ENCODE measurements around the gene CCDC142. TPM values are rescaled to one million over a fixed set of nuclear protein-coding genes. Genes with fewer than 3 reads are reported as not detected.
"Not testable (repeated sequence)": the region's sequence is repeated elsewhere in the genome, so short reads cannot be mapped to it uniquely, and the experiment has no call there.

Gene CCDC142
- total RNA-seq, 2 experiments from 2014 or later = 18.9 to 20.2 TPM

DNA sequence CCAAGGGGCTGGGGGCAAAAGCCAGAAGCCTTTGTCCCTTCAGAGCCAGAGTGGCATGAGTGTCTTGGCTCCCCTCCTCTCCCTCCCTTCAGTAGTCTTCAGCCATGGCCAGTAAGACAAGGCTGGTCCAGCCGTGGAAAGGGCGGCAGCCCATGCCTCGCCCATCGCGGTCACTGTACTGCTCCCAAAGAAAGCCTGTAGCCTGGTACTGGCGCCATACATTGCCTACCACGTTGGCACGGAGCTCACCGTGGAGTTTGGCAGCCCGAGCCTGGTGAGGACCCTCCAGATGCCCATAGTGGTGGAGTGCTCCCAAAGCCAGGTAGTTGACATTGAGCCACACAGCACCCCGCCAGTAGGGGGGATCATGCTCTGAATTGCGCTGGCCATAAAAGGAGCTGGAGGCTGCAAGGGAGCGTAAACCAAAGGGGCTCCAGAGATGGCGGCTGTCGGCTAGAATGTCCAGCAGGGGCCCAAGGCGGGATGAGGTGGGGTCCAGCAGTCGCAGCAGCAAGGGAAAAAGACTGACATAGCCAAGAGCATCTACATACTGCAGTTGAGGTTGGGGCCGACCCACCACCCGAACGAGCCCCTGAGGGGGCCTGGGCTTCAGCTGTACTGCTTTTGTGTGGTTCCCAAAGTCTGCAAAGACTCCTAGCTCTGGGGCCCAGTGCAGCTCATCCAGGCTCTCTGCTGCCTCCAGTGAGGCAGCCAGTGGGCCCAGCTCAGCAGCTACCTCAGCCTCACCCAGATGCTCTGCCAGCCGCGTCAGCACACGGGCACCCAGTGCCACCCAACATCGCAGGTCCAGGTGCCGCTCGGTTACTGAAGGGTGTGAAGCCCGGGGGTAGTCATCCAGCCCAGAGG lies 21.4 kb downstream of the CCDC142 start:
- ChIA-PET POLR2A (interaction anchor here (0.5 kb wide), 1 partner anchor 282 kb away, joined by 4 read pairs; no protein-coding TSS in a partner anchor), CTCF (interaction anchor here (0.8 kb wide), 1 partner anchor 27 kb away, joined by 3 read pairs; no protein-coding TSS in a partner anchor)

DNA sequence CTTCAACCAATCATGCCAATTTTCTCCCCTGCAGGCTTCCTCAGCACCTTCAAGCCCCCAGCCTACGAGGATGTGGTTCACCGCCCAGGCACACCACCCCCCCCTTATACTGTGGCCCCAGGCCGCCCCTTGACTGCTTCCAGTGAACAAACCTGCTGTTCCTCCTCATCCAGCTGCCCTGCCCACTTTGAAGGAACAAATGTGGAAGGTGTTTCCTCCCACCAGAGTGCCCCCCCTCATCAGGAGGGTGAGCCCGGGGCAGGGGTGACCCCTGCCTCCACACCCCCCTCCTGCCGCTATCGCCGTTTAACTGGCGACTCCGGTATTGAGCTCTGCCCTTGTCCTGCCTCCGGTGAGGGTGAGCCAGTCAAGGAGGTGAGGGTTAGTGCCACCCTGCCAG lies 22.6 kb downstream of the CCDC142 start:
- POLR2A ChIA-PET = not testable (repeated sequence)
- CTCF ChIA-PET = interaction anchor here (1.6 to 4.0 kb wide), 2 partner anchors 22 to 69 kb away, joined by 4 to 24 read pairs; partner anchors contain the start of genes AUP1, CCDC142 and TTC31

DNA sequence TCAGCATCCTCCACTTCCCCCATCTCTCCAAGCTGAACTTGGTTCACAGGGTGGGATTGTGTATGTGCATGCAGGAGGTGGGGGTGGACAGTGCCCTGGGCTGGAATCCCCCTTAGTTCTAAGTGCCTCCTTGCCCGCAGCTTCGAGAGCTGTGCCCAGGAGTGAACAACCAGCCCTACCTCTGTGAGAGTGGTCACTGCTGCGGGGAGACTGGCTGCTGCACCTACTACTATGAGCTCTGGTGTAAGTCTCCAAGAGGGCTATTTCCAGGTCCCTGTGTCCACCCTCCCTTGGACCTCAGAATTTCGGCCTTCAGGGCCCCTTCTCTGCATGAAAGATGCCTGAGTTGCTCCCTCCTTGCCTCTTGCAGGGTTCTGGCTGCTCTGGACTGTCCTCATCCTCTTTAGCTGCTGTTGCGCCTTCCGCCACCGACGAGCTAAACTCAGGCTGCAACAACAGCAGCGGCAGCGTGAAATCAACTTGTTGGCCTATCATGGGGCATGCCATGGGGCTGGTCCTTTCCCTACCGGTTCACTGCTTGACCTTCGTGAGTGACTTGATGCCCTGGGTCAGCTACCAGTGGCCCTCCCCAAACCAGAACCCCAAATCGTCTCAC lies 23.2 kb downstream of the CCDC142 start:
- ChIA-PET CTCF (interaction anchor here (1.4 to 4.0 kb wide), 3 partner anchors 16 to 69 kb away, joined by 3 to 24 read pairs (median 4); partner anchors contain the start of genes AUP1, CCDC142 and TTC31), POLR2A (interaction anchor here (1.5 to 1.8 kb wide), 2 partner anchors 13 to 22 kb away, joined by 4 to 13 read pairs; partner anchors contain the start of gene MRPL53)

DNA sequence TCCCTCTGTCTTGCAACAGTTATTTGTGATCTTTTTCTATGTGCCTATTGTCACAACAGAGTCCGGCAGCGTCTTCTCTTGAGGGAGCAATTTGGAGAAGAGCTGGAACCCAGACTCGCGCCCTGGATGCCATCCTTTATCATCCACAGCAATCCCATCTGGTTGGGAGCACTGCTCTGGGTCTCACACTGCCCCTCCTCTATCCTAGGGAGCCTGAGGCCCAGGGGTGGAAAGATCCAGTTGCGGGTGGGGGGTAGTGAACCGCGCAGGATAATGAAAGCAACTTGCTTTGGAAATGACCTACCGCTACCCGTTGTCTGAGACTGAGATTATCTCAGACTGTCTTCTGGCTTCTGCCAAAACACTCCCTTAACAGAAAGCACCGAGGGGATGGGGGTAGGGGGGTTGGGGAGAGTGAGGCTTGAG lies 23.8 kb downstream of the CCDC142 start:
- ChIA-PET CTCF (interaction anchor here (1.4 to 4.0 kb wide), 3 partner anchors 17 to 70 kb away, joined by 3 to 24 read pairs (median 4); partner anchors contain the start of genes AUP1, CCDC142 and TTC31), POLR2A (interaction anchor here (1.1 to 1.8 kb wide), 6 partner anchors 13 to 72 kb away, joined by 3 to 13 read pairs (median 4); partner anchors contain the start of genes AUP1, C2orf81, HTRA2 and MRPL53)

DNA sequence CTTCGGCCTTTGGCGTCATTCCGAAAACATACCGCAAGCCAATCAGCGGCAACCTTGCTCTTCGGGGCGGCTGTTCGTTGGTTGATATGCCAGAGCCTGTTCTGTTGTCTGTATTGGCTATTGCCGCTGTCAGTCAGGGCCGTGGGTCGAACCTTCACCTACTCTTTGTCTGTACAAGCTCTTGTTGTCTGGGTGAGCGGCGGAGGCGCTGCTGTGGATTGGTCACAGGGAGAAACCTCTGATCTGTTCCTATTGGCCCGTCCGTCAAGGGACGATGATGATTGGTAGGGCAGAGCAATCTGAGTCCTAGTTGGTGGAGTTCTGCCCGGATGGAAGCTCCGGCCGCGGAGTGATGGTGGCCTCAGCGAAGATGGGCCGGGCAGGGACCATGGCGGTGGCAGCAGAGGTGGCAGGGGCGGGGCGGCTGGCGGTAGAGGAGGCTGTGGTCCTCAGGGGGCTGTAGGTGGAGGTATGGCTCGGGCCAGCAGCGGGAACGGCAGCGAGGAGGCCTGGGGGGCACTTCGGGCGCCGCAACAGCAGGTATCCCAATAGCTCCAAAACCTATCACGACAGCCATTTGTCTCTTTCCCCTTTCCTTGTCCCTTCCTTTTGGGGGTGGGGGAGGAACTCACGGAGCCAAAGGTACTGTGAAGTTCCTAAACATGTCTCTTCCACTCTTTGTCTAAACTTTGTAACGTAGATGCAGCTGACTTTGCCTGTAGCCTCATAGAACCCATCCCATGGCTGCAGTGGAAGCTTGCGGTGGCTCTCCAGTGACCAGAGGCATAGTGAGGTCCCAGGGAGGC lies 24.5 kb downstream of the CCDC142 start, which contains the start of gene WBP1:
WBP1 (plus strand) TSS at position 307 of the 806 bp plus-strand sequence; CDS start at position 472, 165 bp downstream.
- POLR2A ChIA-PET = interaction anchor here (1.1 to 1.8 kb wide), 6 partner anchors 14 to 73 kb away, joined by 3 to 13 read pairs (median 4); partner anchors contain the start of genes AUP1, C2orf81, HTRA2 and MRPL53
- CTCF ChIA-PET = interaction anchor here (1.4 to 4.0 kb wide), 2 partner anchors 17 to 24 kb away, joined by 3 to 24 read pairs; partner anchors contain the start of genes CCDC142 and TTC31

DNA sequence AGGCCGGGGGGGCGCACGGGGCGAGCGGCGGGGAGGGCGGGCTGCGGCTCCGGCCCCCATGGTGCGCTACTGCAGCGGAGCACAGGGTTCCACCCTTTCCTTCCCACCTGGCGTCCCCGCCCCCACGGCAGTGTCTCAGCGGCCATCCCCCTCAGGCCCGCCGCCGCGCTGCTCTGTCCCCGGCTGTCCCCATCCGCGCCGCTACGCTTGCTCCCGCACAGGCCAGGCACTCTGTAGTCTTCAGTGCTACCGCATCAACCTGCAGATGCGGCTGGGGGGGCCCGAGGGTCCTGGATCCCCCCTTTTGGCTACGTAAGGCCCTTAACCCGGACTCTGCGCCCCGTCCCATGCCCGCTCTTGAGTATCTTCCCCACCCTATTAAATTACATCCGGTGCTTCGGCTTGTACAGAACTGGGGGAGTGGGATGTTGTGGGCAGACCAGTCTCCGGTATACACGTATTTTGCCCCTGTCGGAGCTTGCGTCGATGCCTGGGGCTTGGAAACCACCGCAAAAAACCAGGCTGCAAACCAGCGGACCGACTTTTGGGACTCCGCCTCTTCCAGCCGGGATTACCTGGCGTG lies 25.2 kb downstream of the CCDC142 start:
- CTCF ChIA-PET = interaction anchor here (4.0 kb wide), 1 partner anchor 25 kb away, joined by 24 read pairs; the partner anchor contains the start of genes CCDC142 and TTC31
- POLR2A ChIA-PET = interaction anchor here (0.7 to 1.8 kb wide), 6 partner anchors 14 to 73 kb away, joined by 4 to 13 read pairs (median 6); partner anchors contain the start of genes AUP1, C2orf81, HTRA2 and MRPL53

DNA sequence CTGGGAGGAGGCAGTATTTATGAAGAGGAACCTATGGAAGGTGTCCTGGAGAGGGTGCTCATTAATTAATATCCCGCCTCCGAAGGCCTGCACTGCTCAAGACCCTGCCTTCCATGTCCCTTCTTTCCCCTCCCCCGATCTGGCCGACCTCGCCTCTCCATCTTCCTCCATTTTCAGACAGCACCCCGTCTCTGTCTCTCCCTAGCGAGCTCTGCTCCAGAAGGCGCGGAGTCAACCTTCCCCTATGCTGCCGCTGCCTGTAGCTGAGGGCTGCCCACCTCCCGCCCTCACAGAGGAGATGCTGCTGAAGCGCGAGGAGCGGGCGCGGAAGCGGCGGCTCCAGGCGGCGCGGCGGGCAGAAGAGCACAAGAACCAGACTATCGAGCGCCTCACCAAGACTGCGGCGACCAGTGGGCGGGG lies 25.7 kb downstream of the CCDC142 start:
- POLR2A ChIA-PET = interaction anchor here (0.7 to 0.8 kb wide), 2 partner anchors 14 to 72 kb away, joined by 7 read pairs; partner anchors contain the start of genes AUP1 and HTRA2
- CTCF ChIA-PET = interaction anchor here (0.5 to 4.0 kb wide), 4 partner anchors 25 to 514 kb away, joined by 3 to 24 read pairs (median 4); partner anchors contain the start of genes CCDC142, HTRA2 and TTC31

- ChIA-PET CTCF (interaction anchor here (0.8 to 2.7 kb wide), 2 partner anchors 11 to 28 kb away, joined by 4 to 19 read pairs; partner anchors contain the start of genes CCDC142 and TTC31), POLR2A (interaction anchor here (1.0 to 1.3 kb wide), 3 partner anchors 28 to 249 kb away, joined by 3 to 8 read pairs (median 4); partner anchors contain the start of genes CCDC142 and TTC31)
Measured at GRCh38 chr2:74454654-74455511, 27.9 kb downstream of the CCDC142 start, which contains the start of gene INO80B. Gene INO80B, plus strand, starts transcription at chr2:74455087. Its CDS starts 30 bp downstream, at chr2:74455117.

DNA sequence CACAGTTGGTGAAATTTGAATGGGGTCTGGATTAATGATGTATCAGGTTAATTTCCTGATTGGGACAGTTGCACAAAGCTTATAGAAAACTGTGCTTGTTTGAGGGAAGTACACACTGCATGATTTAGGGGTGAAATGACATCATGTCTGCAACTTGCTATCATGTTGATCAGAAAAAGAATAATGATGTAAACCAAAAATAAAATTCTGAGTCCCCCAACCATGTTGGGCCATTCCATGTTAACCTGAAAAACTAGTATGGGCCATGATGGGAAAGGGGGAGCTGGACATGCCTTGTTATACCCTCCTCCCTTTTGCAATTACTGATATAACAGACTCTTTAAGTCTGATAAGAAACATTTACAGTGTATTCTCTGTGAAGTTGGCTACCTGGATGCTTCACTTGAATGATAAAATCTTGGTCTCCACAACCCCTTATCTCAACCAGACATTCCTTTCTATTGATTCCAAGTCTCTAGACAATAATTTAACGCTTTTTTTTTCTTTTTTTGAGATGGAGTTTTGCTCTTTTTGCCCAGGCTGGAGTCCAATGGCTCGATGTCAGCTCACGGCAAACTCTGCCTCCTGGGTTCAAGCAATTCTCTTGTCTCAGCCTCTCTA lies 32.1 kb downstream of the CCDC142 start:
- ChIA-PET POLR2A (no interaction called here), CTCF (interaction anchor here (0.7 kb wide), 1 partner anchor 11 kb away, joined by 3 read pairs; no protein-coding TSS in a partner anchor)

GRCh38 chr2:74448771-74449170 lies 34.0 kb downstream of the CCDC142 start:
- ChIA-PET POLR2A (no interaction called here), CTCF (no interaction called here)

DNA sequence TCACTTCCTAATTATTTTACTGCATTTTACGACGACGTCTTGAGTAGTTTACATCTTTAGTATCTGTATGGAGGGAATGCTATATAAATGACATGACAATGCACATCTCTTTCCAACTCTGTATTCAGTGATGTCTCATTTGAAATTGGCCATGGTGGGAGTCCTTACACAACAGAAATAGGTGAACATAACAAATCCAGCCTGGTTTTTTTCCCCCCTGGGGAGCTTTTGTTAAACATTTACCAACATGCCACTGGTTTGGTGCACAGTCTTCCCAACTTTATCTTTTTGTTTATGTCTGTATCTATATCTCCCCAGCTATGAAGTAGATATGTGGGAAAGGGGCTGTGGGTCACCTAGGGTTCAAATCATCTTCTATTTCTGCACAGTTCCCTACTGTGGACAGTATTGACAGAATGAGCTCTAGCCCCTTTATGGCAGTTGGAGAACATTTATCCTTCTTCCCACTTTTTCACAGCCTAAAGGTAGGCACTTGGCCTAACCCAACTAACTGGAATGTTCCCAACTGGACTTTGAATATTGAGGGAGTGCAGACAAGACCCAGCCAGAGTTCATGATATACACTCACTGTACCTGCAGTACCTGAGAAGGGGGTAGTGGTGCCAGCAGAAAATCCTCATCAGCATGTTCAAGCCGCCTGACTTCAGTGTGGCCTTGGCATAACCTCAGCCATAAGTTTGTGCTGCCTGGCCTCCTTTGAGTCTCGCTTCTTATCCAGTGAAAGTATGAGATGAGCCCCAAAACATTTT lies 35.4 kb downstream of the CCDC142 start:
- ChIA-PET CTCF (no interaction called here), POLR2A (no interaction called here)

DNA sequence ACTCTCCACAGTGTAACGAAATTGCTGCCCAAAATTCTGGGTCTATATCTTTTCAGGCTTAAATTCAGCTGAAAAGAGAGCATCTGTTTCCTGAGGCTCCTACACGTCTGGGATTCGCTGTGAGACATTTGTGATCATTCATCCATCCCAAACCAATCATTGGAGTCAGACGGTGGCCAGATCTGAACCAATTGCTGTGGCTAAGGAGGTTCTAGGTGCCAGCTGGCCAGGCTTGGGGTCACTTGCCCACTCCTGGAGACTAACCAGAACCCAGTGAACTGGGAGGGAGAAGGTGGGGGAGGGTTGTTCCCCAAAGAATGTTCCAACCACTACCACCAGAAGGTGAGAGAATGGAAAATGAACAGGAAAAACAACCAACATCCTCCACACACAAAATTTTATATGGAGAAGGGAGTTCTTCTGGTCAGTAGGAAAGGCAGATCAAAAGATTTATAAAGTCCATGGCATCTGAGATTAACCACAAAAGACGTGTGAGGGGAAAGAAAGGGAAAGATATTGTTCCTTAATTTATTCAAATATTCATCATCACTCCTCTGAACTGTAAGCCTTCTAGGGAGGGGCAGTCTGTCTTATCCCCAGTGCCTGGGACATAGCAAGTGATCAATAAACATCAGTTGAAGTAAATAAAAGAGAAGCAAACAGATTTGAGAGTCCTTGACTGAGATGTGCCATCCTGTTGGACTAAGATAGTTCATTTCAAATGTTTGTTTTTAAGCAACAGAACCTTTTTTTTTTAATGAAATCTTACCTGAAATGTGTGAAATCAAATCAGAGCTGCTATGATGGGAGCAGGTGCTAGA lies 38.1 kb downstream of the CCDC142 start:
- ChIA-PET POLR2A (no interaction called here), CTCF (interaction anchor here (1.2 to 1.4 kb wide), 2 partner anchors 10 to 44 kb away, joined by 3 to 4 read pairs; partner anchors contain the start of gene INO80B)

- POLR2A ChIA-PET = interaction anchor here (0.5 kb wide), 1 partner anchor 25 kb away, joined by 4 read pairs; no protein-coding TSS in a partner anchor
- CTCF ChIA-PET = not testable (repeated sequence)
Measured at GRCh38 chr2:74442483-74443297, 40.1 kb downstream of the CCDC142 start.

Data from activated CD8-positive, alpha-beta memory T cell treated with anti-CD3 and anti-CD28 coated beads for 36 hours (primary cell).